WTC11 (cell line): Measurements from ENCODE around the gene ANKDD1B.

Experiments used
- FOXK1 ChIP-seq: sonication (generic); formaldehyde crosslinking; IDR thresholded peaks from 2 replicates; pipeline ENCODE4 v1.8.0; 2022; ENCODE audit warnings: mild to moderate bottlenecking, moderate library complexity, missing genetic modification reagents
- MYBL2 ChIP-seq: sonication (generic); formaldehyde crosslinking; IDR thresholded peaks from 2 replicates; pipeline ENCODE4 v1.8.1; 2023; ENCODE audit warnings: mild to moderate bottlenecking, moderate library complexity, missing genetic modification reagents
- NFE2L1 ChIP-seq: sonication (generic); formaldehyde crosslinking; IDR thresholded peaks from 2 replicates; pipeline ENCODE4 v1.8.1; 2023; ENCODE audit warnings: missing genetic modification reagents
- NR3C1 ChIP-seq: sonication (generic); formaldehyde crosslinking; conservative IDR thresholded peaks from 2 replicates; pipeline ENCODE4 v1.8.1; 2023; ENCODE audit warnings: low read depth, mild to moderate bottlenecking, missing genetic modification reagents
- ZNF423 ChIP-seq: fragments of 250-450 bp; sonication (Bioruptor Pico); IDR thresholded peaks from 2 replicates; pipeline ENCODE4 v2.1.2; 2022; ENCODE audit warnings: mild to moderate bottlenecking, moderate library complexity
- TF ChIP-seq, protein P1 (sequence below): fragments of 200-600 bp; IDR thresholded peaks from 2 replicates; pipeline ENCODE4 v1.8.0; 2022; ENCODE audit warnings: antibody characterized with exemption
- TF ChIP-seq, protein P2 (sequence below): sonication (generic); formaldehyde crosslinking; IDR thresholded peaks from 2 replicates; pipeline ENCODE4 v1.8.1; 2022; ENCODE audit warnings: mild to moderate bottlenecking, moderate library complexity, missing genetic modification reagents
- TF ChIP-seq, protein P3 (sequence below): sonication (generic); formaldehyde crosslinking; conservative IDR thresholded peaks from 2 replicates; pipeline ENCODE4 v1.8.1; 2023; ENCODE audit warnings: mild to moderate bottlenecking, low read depth, missing genetic modification reagents, moderate library complexity

DNA sequence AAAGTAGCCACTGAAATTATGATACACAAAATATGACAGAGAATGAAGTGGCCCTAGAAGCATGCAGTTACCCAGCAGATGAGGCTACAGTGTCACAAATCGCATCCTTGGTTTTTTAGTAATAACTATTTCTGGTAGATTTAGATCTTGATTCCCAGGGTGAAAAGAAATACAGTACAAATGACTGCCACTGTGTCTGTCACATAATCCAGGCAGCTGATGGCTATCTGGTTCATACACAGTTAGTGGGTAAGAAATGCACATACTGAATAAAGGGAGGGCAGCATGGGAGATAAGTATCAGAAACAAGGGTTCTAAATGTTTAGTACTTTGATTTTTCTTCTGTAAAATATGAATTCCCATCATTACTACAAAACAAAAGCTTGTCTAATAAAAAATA lies 64.5 kb downstream of the ANKDD1B start:
- TF ChIP-seq, protein P1, sequence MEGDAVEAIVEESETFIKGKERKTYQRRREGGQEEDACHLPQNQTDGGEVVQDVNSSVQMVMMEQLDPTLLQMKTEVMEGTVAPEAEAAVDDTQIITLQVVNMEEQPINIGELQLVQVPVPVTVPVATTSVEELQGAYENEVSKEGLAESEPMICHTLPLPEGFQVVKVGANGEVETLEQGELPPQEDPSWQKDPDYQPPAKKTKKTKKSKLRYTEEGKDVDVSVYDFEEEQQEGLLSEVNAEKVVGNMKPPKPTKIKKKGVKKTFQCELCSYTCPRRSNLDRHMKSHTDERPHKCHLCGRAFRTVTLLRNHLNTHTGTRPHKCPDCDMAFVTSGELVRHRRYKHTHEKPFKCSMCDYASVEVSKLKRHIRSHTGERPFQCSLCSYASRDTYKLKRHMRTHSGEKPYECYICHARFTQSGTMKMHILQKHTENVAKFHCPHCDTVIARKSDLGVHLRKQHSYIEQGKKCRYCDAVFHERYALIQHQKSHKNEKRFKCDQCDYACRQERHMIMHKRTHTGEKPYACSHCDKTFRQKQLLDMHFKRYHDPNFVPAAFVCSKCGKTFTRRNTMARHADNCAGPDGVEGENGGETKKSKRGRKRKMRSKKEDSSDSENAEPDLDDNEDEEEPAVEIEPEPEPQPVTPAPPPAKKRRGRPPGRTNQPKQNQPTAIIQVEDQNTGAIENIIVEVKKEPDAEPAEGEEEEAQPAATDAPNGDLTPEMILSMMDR: no peak
- TF ChIP-seq MYBL2 (CRISPR knock-in tag) (no peak), ZNF423 (CRISPR knock-in tag) (no peak), FOXK1 (no peak), NFE2L1 (no peak), NR3C1 (CRISPR knock-in tag) (no peak)
- TF ChIP-seq, protein P2, sequence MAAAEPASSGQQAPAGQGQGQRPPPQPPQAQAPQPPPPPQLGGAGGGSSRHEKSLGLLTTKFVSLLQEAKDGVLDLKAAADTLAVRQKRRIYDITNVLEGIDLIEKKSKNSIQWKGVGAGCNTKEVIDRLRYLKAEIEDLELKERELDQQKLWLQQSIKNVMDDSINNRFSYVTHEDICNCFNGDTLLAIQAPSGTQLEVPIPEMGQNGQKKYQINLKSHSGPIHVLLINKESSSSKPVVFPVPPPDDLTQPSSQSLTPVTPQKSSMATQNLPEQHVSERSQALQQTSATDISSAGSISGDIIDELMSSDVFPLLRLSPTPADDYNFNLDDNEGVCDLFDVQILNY: no peak
- TF ChIP-seq, protein P3, sequence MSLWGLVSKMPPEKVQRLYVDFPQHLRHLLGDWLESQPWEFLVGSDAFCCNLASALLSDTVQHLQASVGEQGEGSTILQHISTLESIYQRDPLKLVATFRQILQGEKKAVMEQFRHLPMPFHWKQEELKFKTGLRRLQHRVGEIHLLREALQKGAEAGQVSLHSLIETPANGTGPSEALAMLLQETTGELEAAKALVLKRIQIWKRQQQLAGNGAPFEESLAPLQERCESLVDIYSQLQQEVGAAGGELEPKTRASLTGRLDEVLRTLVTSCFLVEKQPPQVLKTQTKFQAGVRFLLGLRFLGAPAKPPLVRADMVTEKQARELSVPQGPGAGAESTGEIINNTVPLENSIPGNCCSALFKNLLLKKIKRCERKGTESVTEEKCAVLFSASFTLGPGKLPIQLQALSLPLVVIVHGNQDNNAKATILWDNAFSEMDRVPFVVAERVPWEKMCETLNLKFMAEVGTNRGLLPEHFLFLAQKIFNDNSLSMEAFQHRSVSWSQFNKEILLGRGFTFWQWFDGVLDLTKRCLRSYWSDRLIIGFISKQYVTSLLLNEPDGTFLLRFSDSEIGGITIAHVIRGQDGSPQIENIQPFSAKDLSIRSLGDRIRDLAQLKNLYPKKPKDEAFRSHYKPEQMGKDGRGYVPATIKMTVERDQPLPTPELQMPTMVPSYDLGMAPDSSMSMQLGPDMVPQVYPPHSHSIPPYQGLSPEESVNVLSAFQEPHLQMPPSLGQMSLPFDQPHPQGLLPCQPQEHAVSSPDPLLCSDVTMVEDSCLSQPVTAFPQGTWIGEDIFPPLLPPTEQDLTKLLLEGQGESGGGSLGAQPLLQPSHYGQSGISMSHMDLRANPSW (CRISPR knock-in tag): no peak
